AG04450 (cell line): ENCODE results near the gene SLC9A2. TPM values are rescaled to one million over a fixed set of nuclear protein-coding genes. Genes with fewer than 3 reads are reported as not detected.

Source experiments
- CTCF ChIA-PET: fragments of 300-600, 350-600 bp; formaldehyde crosslinking; extraction: SDS; loops from one replicate; lab custom pipeline; 2022; ENCODE audit warnings: antibody characterized with exemption, inconsistent platforms; lab: Charles Lee
- POLR2A ChIA-PET: fragments of 350-600 bp; formaldehyde crosslinking; extraction: SDS; loops from one replicate; lab custom pipeline; 2021; ENCODE audit warnings: antibody characterized with exemption, inconsistent platforms; lab: Yijun Ruan, JAX
- DNase-seq: peaks from one replicate; pipeline ENCODE4 v3.0.0-alpha.2; 2011; ENCODE audit warnings: low read depth, low spot score
- H3K27ac ChIP-seq: one replicate; pipeline ENCODE4 v1.5.1; 2012; ENCODE audit warnings: low read depth, low read length, control low read depth
- H3K27me3 ChIP-seq: one replicate; pipeline ENCODE4 v1.6.0; 2012; ENCODE audit warnings: low read length; ENCODE audit not compliant: control insufficient read depth, insufficient read depth
- H3K4me3 ChIP-seq: 2 replicates; pipeline ENCODE4 v1.5.1; 2011; ENCODE audit warnings: mild to moderate bottlenecking, low read depth, low read length, control low read depth
- H3K9me3 ChIP-seq: 2 replicates; pipeline ENCODE4 v1.5.1; 2012; ENCODE audit warnings: low read length; ENCODE audit not compliant: control insufficient read depth, insufficient read depth
- CTCF ChIP-seq: IDR thresholded peaks from 2 replicates; pipeline ENCODE4 v1.5.1; 2011; ENCODE audit warnings: low read depth, low read length, control low read depth, inconsistent platforms
- polyA plus RNA-seq: library from polyadenylated mRNA; depleted of rRNA; stranded (reverse); fragments of >200 nt; gene quantifications from 2 replicates; pipeline ENCODE4 v1.2.3, GENCODE V29; 2011

Gene SLC9A2
- polyA plus RNA-seq, 1 experiment: not detected

GRCh38 chr2:102703305-102703704 is 84.0 kb downstream of the SLC9A2 start:
- no peak overlapping the region for H3K27ac ChIP-seq
- no peak for DNase-seq
- POLR2A ChIA-PET: no interaction called here

GRCh38 chr2:102703748-102704147 is 84.4 kb downstream of the SLC9A2 start:
- Histone ChIP-seq H3K4me3 (no peak overlapping the region), H3K27ac (no peak overlapping the region), H3K27me3 (peaks cover 3% of the 10 kb centered on the region), H3K9me3 (no peaks in the 10 kb centered on the region)
- ChIA-PET CTCF (interaction anchor here (0.6 to 1.8 kb wide), 5 partner anchors 10 to 230 kb away, joined by 3 to 17 read pairs (median 4); partner anchors contain the start of gene SLC9A4), POLR2A (no interaction called here)
- DNase-seq: no peak
- peak; percentile 35 for TF ChIP-seq CTCF

More at GRCh38 chr2:102703305-102703704, 84.0 kb downstream of the SLC9A2 start:
- H3K9me3 ChIP-seq: no peaks in the 10 kb centered on the region
- CTCF ChIA-PET: interaction anchor here (0.6 to 1.8 kb wide), 5 partner anchors 10 to 230 kb away, joined by 3 to 17 read pairs (median 4); partner anchors contain the start of gene SLC9A4
- H3K27me3 ChIP-seq: peaks cover 3% of the 10 kb centered on the region
- H3K4me3 ChIP-seq: no peak overlapping the region
- no peak for TF ChIP-seq CTCF

GRCh38 chr2:102704531-102704930 is 85.2 kb downstream of the SLC9A2 start:
- Histone ChIP-seq H3K27me3 (peaks cover 3% of the 10 kb centered on the region), H3K4me3 (no peak overlapping the region), H3K27ac (no peak overlapping the region), H3K9me3 (no peaks in the 10 kb centered on the region)
- no peak for TF ChIP-seq CTCF
- CTCF ChIA-PET: interaction anchor here (1.3 to 3.3 kb wide), 2 partner anchors 49 to 232 kb away, joined by 4 to 18 read pairs; partner anchors contain the start of gene SLC9A4
- POLR2A ChIA-PET: no interaction called here
- no peak for DNase-seq

- H3K27ac ChIP-seq: no peak overlapping the region
- DNase-seq: no peak
- no peaks in the 10 kb centered on the region for H3K9me3 ChIP-seq
- CTCF ChIA-PET: interaction anchor here (0.6 kb wide), 1 partner anchor 46 kb away, joined by 4 read pairs; no protein-coding TSS in a partner anchor
- POLR2A ChIA-PET: no interaction called here
- peaks cover 3% of the 10 kb centered on the region for H3K27me3 ChIP-seq
- no peak overlapping the region for H3K4me3 ChIP-seq
- no peak for TF ChIP-seq CTCF
Measured at GRCh38 chr2:102707796-102708695, 88.7 kb downstream of the SLC9A2 start.
